Measurements from ENCODE around the gene KCNN1. TPM values are rescaled to one million over a fixed set of nuclear protein-coding genes. Genes with fewer than 3 reads are reported as not detected.
"Not testable (repeated sequence)": the region's sequence is repeated elsewhere in the genome, so short reads cannot be mapped to it uniquely, and the experiment has no call there.

Gene KCNN1
- total RNA-seq, 1 experiment from 2014 or later, result 0.07 TPM

DNA sequence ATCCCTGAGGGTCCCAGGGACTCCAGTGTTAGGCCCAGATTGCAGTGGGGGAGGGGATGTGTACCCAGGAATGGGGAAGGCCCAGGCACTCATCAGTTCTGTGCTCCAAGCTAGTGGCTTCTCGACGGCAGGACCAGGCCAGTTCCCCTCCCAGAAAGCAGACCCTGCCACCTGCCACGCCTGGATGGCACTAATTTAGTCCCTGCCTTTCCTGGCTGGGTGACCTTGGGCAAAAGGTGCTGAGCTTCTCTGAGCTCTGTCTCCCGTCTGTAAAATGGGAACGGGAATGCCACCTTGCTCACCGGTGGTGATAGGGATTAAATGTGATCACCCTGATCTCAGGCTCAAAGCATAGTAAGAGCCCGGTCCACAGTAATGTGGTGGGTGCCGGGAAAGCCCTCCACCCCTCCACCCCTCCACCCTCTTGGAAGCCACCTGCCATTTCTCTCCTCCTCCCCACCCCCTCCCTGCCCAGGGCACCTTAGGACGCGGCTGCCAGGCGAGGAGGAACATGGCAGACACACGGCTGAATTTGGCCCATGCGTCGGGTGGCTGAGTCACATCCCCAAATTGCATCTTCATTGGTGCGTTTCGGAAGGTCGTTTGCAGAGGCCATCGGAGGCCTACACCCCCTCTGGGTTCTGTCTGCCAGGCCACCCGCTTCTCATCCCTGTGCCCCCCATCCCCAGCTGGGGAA is 2.3 kb downstream of the KCNN1 start:
- DNase-seq (ENCODE audit: low read depth), result no peak

DNA sequence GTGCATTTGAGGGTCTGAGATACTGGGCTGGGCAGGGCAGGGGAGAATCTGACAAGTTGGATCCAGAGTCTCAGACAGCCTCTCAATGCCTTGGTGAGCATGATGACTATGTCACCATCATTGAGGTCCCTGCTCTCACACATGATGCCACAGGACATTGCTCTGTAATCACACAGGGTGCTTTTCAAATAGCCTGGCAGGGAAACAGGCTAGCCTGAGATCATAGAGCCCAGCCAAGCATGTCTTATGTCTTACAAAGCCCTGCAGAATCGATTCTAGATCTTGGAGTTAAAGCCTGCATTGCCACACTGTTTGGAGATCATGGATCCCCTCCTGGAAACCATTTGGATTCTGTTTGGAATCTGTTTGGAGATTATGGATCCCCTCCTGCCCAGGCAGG is 5.3 kb downstream of the KCNN1 start:
- no peak for DNase-seq (ENCODE audit: low read depth)

DNA sequence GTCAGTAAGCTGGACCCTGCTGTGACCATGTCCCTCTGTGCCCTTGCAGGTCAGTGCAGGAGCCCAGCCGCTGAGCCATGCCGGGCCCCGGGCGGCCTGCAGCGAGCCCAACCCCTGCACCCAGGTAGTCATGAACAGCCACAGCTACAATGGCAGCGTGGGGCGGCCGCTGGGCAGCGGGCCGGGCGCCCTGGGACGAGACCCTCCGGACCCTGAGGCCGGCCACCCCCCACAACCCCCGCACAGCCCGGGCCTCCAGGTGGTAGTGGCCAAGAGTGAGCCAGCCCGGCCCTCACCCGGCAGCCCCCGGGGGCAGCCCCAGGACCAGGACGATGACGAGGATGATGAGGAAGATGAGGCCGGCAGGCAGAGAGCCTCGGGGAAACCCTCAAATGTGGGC is 6.9 kb downstream of the KCNN1 start:
- DNase-seq (ENCODE audit: low read depth), result no peak

DNA sequence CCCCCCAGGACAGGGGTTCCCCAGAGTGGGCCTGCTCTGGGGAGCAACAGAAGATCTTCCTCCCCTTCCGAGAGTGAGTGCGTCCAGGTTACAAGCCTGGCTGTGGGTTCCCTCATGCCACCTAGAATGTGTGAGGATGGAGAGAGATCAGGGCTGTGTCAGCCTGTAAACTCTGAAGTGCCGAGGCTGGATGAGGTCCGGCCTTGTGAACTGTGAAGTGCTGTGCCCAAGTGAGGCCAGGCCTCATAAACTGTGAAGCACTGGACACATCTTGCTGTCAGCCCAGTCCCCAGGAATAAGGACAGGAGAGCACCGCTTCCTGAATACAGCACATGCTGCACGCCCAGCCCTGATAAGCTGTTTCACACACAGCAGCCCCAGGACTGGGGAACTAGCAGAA is 7.6 kb downstream of the KCNN1 start:
- no peak for DNase-seq (ENCODE audit: low read depth)

DNA sequence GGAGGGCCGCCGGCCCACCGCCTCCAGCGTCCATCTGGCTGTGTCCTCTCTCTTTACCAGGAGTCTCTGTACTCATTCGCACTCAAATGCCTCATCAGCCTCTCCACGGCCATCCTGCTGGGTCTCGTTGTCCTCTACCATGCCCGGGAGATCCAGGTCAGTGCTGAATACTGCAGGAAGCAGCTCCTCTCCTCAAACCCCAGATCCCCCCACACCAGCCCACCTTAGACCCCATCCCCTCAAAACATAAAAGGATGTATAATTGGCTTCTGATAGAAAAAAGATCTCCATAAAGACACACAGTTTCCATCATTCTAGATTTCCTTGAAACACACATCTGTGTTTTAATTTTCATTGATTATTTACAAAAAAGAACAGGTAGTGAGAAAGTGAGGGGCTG is 8.1 kb downstream of the KCNN1 start:
- no peak for DNase-seq (ENCODE audit: low read depth)

DNA sequence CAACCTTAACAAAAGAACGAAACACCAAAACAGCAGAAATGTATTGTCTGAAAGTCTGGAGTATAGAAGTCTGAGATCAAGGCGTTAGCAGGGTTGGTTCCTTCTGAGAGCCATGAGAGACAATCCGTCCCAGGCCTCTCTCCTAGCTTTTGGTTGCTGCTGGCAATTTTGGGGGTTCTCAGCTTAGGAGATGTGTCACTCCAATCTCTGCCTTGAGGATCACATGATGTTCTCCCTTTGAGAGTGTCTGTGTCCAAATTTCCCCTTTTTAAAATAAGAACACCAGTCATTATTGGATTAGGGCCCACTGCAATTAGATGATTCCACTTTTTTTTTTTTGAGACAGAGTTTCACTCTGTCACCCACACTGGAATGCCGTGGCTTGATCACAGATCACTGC is 10.1 kb downstream of the KCNN1 start:
- DNase-seq (ENCODE audit: low read depth), result no peak

DNA sequence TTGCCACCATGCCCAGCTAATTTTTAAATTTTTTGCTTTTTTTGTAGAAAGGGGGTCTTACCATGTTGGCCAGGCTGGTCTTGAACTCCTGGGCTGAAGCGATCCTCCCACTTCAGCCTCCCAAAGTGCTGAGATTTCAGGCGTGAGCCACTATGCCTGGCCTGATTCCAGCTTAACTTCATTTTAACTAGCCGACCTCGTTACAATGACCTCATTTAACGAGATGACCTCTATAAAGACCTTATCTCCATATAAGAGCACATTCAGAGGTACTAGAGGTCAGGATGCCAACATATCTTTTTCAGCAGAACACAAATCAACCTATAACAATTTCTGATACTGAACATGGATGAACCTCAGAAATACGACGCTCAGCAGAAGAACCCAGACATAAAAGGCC is 10.6 kb downstream of the KCNN1 start:
- no peak for DNase-seq (ENCODE audit: low read depth)

DNA sequence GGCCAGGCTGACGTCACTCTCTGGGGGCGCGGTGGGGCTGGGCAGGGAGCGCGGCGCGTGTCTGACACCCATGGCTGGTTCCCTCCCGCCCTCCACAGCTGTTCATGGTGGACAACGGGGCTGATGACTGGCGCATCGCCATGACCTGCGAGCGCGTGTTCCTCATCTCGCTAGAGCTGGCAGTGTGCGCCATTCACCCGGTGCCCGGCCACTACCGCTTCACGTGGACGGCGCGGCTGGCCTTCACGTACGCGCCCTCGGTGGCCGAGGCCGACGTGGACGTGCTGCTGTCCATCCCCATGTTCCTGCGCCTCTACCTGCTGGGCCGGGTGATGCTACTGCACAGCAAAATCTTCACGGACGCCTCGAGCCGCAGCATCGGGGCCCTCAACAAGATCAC is 14.7 kb downstream of the KCNN1 start:
- DNase-seq (ENCODE audit: low read depth), result no peak

DNA sequence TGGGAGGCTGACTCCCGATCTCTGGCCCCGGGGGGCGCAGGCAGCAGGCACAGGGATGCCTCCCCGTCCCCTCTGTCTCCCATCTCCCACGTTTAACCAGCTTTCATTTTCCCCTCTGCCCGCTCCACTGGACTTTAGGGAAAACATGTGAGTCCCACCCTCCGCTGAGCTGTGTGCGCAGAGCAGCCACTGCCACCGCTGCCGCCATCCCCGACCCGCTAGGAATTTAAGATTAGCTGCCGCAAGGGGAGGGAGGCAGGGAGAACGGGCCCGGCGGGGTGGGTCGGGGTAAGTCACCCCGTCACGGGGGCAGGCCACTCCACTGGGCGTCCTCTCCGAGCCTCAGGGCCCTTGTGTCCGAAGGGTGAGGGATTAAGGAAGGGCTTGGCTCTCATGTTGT is 15.5 kb downstream of the KCNN1 start:
- DNase-seq (ENCODE audit: low read depth), result no peak

DNA sequence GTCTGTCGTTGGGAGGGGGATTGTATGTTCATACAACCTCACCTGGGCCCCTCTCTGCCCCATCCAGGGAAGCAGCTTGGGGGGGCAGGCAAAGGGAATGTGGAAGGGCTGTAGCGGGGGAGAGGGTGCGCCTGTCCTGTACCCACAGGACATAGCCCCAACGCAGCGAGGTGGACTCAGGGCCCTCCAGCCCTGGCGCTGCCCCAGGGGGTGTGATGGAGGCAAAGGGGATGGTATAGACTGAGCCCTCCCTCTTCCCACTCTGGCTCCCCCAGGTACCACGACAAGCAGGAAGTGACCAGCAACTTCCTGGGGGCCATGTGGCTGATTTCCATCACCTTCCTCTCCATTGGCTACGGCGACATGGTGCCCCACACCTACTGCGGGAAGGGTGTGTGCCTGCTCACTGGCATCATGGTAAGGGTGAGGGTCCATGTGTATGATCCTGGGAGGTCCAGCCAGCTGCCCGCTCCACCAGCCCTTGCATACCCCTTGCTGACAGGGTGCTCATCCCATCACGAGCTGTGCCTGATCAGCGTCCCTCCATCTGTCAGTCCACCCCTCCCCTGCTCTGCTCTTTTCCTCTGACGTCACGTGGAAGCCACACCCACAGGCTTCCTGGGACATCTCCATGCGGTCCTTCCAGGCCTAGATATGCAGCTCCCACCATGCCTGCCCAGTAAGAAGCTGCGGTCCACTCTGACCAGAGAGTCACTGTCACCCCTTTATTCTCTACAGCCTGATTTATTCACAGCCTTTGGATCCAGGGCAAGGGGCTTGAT is 18.3 kb downstream of the KCNN1 start:
- no peak for DNase-seq (ENCODE audit: low read depth)

DNA sequence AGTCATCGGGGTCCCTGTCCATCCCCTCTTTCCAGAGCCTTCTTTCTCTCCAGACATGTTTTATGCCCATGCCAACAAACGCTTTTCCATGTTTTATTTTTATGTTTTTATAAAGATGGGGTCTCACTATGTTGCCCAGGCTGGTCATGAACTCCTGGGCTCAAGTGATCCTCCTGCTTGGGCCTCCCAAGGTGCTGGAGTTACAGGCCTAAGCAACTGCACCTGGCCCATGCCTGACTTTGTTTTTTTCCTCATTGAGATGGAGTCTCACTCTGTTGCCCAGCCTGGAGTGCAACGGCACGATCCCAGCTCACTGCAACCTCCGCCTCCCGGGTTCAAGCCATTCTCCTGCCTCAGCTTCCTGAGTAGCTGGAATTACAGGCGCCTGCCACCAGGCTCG is 19.7 kb downstream of the KCNN1 start:
- not testable (repeated sequence) for DNase-seq (ENCODE audit: low read depth)

DNA sequence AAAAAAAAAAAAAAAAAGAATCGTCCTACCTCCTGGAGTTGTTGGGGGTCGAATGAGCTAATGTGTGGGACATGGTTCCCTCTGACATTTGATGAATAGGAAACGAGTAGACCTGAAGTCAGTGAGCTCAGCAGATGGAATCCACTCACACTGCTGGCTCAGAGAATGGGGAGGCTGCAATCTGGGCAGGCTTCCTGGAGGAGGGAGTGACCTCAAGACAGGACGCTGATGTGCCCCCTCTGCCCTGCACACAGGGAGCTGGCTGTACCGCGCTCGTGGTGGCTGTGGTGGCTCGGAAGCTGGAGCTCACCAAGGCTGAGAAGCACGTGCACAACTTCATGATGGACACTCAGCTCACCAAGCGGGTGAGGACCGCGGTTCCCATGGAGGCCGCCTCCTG is 21.3 kb downstream of the KCNN1 start:
- DNase-seq (ENCODE audit: low read depth), result no peak

DNA sequence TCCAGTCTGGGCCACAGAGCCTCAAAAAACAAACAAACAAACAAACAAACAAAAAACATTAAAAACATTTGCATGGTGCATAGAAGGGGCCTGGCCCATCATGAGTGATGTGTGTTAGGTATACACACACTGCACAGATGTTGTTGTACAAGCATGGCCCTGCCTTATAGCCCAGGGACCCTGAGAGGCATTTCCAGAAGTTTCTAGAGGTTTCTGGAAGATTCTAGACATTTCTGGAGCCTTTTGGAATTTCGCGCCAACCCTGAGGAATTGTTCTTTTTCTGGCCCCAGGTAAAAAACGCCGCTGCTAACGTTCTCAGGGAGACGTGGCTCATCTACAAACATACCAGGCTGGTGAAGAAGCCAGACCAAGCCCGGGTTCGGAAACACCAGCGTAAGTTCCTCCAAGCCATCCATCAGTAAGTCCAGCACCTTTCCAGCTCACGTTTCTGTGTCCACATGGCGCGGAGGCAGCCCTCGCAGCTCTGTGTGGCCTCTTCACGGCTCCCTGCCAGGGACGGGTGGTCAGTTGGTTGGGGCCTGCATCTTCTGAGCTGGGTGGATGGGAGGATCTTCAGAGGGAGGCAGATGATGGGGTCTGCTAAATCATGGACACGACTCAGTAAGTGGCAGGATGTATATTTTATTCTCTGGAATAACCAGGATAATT is 22.7 kb downstream of the KCNN1 start:
- DNase-seq (ENCODE audit: low read depth), result no peak

DNA sequence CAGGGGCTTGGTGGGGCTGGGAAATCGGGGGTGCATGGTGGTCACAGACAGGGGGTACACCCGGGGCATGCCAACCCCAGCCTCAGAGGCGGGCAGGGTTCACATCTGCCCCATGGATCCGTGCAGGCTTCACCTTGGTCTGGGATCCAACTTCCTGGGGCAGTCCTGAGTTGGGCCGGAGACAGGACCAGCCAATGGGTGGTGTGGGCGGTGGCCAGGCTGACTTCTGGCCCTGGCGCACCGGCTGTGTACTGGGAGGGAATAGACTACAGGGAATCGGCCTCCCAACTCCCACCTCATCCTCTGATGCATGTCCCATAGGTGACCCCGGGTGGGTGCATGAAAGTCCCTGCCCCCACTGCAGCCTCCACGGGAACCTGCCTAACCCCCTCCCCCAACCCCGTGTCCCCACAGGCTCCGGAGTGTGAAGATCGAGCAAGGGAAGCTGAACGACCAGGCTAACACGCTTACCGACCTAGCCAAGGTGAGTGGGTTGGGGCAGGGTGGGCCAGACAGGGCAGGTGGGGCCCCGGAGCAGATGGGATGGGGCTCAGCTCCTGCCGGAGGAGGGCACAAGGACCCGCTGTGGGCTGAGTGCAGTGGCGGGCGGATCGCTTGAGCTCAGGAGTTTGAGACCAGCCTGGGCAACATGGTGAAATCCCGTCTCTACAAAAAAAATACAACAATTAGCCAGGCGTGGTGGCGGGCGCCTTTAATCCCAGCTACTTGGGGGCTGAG is 26.3 kb downstream of the KCNN1 start:
- DNase-seq (ENCODE audit: low read depth), result no peak

DNA sequence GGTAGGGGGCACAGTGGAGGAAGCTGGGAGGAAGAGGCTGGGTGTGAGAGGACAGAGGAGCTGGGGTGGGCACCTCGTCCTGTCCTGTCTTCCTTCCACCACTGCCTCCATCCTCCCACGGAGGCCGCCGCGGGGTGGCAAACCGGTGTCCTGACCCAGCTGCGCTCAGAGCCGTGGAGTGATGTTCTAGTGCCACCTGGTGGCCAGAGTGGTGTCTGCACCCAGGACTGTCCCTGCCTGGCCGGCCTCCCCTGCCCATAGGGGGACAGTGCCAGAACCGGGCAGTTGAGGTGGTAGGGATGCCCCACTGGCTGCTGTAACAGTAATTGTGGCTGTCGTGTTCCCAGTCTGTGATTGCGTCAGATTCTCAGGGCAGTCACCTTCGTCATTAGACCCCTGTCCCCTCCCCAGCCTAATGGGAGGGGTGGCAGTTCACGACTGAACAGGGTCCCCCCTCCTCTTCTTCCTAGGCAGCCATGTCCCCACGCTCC is 30.0 kb downstream of the KCNN1 start:
- DNase-seq (ENCODE audit: low read depth), result peak; percentile 70

DNA sequence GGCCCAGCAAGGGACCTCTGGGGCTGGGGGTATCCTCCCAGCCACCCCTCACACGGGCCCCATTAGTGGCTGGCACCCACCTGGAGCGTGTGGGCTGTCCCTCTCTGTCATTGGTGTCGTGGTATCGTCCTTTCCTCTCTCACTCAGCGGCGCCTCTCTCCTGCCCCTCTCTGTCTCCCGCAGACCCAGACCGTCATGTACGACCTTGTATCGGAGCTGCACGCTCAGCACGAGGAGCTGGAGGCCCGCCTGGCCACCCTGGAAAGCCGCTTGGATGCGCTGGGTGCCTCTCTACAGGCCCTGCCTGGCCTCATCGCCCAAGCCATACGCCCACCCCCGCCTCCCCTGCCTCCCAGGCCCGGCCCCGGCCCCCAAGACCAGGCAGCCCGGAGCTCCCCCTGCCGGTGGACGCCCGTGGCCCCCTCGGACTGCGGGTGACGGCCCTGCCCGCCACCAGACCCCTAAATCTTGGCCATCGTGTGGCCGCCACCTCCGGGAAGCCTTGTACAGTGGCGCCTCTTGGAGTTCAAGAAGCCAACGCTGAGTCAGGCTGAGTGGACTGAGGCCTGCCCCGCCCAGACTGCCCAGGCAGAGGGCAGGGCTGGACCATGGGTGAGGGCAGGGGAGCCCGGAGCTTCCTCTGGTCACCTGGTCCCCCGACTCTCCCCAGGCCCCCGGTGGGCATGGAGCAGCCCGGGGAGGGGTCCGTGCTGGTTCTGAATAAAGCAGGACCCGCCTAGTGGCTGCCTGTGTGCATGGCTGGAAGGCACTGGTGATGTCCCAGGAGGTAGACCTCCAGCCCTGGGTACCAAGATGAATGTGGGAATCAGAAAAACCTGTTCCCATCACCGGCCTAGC is 31.3 kb downstream of the KCNN1 start:
- DNase-seq (ENCODE audit: low read depth), result peak; percentile 64

DNA sequence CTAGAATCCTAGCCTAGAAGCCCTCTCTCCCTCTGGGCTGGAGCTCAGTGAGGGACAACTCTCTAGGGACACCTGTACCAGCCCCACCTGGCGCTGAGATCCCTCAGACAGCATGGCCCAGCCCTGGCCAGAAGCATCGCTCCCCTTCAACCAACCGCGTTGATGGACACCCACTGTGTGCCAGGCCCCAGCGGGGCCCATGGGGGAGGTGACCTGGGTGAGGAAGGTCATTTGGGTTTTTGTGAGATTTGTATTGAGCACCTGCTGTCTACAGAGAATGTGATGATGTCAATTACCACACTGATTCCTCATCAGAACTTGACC is 31.9 kb downstream of the KCNN1 start:
- no peak for DNase-seq (ENCODE audit: low read depth)

DNA sequence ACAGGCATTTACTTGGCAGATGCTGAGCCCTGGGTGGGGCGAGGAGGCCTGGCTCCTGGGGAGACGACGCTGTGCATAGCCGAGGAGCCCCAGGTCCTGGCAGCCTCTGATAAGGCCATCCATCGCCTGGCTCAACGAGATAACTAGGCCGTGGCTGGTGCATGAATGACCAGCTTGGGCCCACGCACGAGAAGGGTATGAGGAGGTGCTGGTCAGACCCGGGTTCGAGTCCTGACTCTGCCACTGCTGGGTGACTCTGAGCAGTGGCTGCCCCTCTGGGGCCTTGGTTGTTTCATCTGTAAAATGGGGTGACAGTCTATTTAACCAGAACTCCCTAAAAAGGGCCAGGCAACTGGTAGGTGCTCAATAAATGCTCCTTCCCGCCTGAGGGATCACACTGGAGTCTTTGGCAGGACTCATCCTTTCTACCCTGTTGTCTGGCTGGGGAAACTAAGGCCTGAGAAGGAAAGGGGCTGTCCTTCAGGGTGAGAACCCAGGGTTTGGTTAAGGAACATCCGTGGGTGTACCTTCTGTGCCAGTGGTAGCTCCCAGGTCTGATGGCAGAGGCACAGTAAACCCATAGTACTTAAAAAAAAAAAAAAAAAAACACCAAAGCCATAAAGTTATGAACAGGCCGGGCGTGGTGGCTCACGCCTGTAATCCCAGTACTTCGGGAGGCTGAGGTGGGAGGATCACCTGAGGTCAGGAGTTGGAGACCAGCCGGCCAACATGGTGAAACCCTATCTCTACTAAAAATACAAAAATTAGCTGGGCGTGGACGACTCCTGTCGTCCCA is 33.0 kb downstream of the KCNN1 start:
- no peak for DNase-seq (ENCODE audit: low read depth)

DNA sequence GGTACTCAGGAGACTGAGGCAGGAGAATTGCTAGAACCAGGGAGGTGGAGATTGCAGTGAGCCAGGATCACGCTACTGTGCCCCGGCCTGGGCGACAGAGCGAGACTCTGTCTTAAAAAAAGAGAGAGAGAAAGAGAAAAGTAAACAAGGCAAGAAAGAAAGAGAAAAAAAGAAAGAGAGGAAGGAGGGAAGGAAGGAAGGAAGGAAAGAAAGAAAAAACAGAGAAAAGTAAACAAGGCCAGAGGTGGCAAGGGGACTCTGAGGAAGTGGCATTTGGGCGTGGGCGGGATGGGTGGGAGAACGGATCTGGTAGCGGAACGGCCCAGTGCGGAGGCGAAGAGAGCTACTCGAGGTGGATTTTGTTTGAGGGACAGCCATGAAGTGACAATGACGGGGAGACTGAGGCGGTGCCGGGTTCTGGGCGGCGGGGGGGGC is 33.6 kb downstream of the KCNN1 start:
- DNase-seq (ENCODE audit: low read depth), result no peak
